C4-2B (cell line): ENCODE results near the gene MLF1.

Source experiments
- ZFX ChIP-seq: fragments of 450-650 bp; IDR thresholded peaks from 2 replicates; pipeline ENCODE4 v1.6.1; 2017
- TF ChIP-seq, protein P1 (sequence below): fragments of 450-650 bp; conservative IDR thresholded peaks from 2 replicates; pipeline ENCODE4 v1.5.1; 2017; ENCODE audit warnings: mild to moderate bottlenecking

DNA sequence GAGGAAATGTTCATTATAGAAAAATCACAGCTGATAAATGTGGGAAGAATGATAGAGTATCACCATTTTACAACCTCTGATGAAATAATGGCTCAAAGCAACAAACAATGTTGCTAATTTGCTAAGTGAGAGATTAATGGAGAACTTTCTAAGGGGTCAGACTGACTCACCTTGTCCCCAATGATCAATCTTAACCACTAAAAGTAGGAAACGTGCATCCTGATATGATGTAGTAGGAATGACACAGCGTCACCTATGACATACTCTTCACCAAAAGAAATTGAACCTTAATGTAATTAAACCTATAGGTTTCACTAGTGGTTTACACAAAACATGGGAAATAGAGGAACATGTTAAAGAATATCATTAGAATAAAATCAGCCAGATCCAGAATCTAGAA lies 35.1 kb upstream of the MLF1 start:
- TF ChIP-seq, protein P1, sequence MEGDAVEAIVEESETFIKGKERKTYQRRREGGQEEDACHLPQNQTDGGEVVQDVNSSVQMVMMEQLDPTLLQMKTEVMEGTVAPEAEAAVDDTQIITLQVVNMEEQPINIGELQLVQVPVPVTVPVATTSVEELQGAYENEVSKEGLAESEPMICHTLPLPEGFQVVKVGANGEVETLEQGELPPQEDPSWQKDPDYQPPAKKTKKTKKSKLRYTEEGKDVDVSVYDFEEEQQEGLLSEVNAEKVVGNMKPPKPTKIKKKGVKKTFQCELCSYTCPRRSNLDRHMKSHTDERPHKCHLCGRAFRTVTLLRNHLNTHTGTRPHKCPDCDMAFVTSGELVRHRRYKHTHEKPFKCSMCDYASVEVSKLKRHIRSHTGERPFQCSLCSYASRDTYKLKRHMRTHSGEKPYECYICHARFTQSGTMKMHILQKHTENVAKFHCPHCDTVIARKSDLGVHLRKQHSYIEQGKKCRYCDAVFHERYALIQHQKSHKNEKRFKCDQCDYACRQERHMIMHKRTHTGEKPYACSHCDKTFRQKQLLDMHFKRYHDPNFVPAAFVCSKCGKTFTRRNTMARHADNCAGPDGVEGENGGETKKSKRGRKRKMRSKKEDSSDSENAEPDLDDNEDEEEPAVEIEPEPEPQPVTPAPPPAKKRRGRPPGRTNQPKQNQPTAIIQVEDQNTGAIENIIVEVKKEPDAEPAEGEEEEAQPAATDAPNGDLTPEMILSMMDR = no peak
- no peak for TF ChIP-seq ZFX
